Hepatocyte (in vitro differentiated cells): Measurements from ENCODE around the gene KRT8. TPM values are rescaled to one million over a fixed set of nuclear protein-coding genes. Genes with fewer than 3 reads are reported as not detected.
A peak's percentile ranks its signal among the peaks of the same experiment; 100 is the strongest.

Source experiments
- DNase-seq: peaks from one replicate; pipeline ENCODE4 v3.0.0-alpha.2; 2016; ENCODE audit warnings: low spot score
- H2AFZ ChIP-seq: fragments of 200-600 bp; sonication (generic); 2 replicates; pipeline ENCODE4 v1.6.0; 2016; ENCODE audit warnings: antibody characterized with exemption, mild to moderate bottlenecking
- H3K27ac ChIP-seq: fragments of 200-600 bp; sonication (generic); 2 replicates; pipeline ENCODE4 v1.5.1; 2016; ENCODE audit warnings: mild to moderate bottlenecking
- H3K27me3 ChIP-seq: fragments of 200-600 bp; sonication (generic); 2 replicates; pipeline ENCODE4 v1.6.1; 2016
- H3K36me3 ChIP-seq: fragments of 200-600 bp; sonication (generic); replicated peaks from 2 replicates; pipeline ENCODE4 v1.5.1; 2016; ENCODE audit warnings: low read depth; ENCODE audit not compliant: insufficient read depth
- H3K4me1 ChIP-seq: fragments of 200-600 bp; sonication (generic); 2 replicates; pipeline ENCODE4 v1.5.1; 2016; ENCODE audit warnings: mild to moderate bottlenecking, moderate library complexity; ENCODE audit not compliant: insufficient read depth
- H3K4me2 ChIP-seq: fragments of 200-600 bp; sonication (generic); 2 replicates; pipeline ENCODE4 v1.6.0; 2016
- H3K4me3 ChIP-seq: fragments of 200-600 bp; sonication (generic); 2 replicates; pipeline ENCODE4 v1.5.1; 2016; ENCODE audit warnings: mild to moderate bottlenecking
- H3K79me2 ChIP-seq: fragments of 200-600 bp; sonication (generic); 2 replicates; pipeline ENCODE4 v1.6.0; 2017; ENCODE audit warnings: mild to moderate bottlenecking
- H3K9me2 ChIP-seq: fragments of 200-600 bp; sonication (generic); replicated peaks from 2 replicates; pipeline ENCODE4 v1.6.0; 2017; ENCODE audit warnings: mild to moderate bottlenecking; ENCODE audit not compliant: insufficient read depth
- H3K9me3 ChIP-seq: fragments of 200-600 bp; sonication (generic); 2 replicates; pipeline ENCODE4 v1.5.1; 2016; ENCODE audit warnings: low read depth, mild to moderate bottlenecking
- H4K20me1 ChIP-seq: fragments of 200-600 bp; sonication (generic); 2 replicates; pipeline ENCODE4 v1.6.0; 2016; ENCODE audit warnings: mild to moderate bottlenecking; ENCODE audit not compliant: insufficient read depth, poor library complexity, severe bottlenecking
- EZH2 ChIP-seq: fragments of 200-600 bp; sonication (generic); IDR thresholded peaks from 2 replicates; pipeline ENCODE4 v1.6.1; 2016; ENCODE audit warnings: antibody characterized with exemption, mild to moderate bottlenecking, borderline replicate concordance
- EZH2phosphoT487 ChIP-seq: fragments of 200-600 bp; sonication (generic); IDR thresholded peaks from one replicate; pipeline ENCODE4 v1.6.1; 2018; ENCODE audit warnings: antibody characterized with exemption, mild to moderate bottlenecking, low read depth, moderate library complexity; ENCODE audit not compliant: unreplicated experiment, severe bottlenecking
- WGBS: methylation state at CpG from one replicate; pipeline ENCODE4 v1.1.6; 2016; ENCODE audit warnings: low lambda C conversion rate; ENCODE audit errors: missing lambda C conversion rate; 5-methylcytosine and 5-hydroxymethylcytosine counted together
- polyA plus RNA-seq: library from polyadenylated mRNA; unstranded; fragments of >200 nt; fragmentation: Nextera tagmentation; extraction: Ambion mirVana; gene quantifications from 2 replicates; pipeline ENCODE4 v1.2.1, GENCODE V29; 2016
- total RNA-seq: library from RNA; depleted of rRNA; stranded (reverse); fragments of >200 nt; gene quantifications from 2 replicates; pipeline ENCODE4 v1.2.3, GENCODE V29; 2014
- TF ChIP-seq, protein P1 (sequence below): fragments of 200-600 bp; sonication (generic); IDR thresholded peaks from 2 replicates; pipeline ENCODE4 v1.5.1; 2016; ENCODE audit warnings: antibody characterized with exemption, mild to moderate bottlenecking; ENCODE audit not compliant: poor library complexity

Gene KRT8
- total and polyA plus RNA-seq, 2 experiments from 2014 or later, result 1,381 to 2,058 TPM

DNA sequence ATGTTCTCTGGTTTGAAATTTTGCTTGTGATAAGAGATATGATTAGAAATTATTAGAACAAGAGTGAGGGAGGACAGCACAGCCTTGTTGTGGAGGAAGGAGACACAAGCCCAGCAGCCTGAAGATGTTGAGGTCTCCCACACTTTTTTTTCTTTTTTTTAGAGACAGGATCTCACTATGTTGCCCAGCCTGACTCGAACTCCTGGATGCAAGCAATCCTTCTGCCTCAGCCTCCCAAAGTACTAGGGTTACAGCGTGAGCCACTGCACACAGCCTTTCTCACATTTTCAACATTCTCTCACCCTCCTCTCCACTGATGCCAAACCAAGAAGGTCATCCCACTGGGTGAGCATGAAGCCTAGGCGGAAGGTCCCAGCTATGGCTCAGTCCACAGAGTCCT is 4.9 kb upstream of the KRT8 start:
- Histone ChIP-seq H3K9me2 (no peaks in the 10 kb centered on the region), H3K4me1 (peaks cover 65% of the 10 kb centered on the region), H3K27ac (no peak overlapping the region), H3K9me3 (no peaks in the 10 kb centered on the region), H4K20me1 (no peaks in the 10 kb centered on the region), H3K4me2 (no peak overlapping the region), H3K4me3 (no peak overlapping the region), H3K36me3 (no peaks in the 10 kb centered on the region), H2AFZ (no peak overlapping the region), H3K79me2 (peaks cover 32% of the 10 kb centered on the region), H3K27me3 (no peaks in the 10 kb centered on the region)
- TF ChIP-seq EZH2phosphoT487 (no peak), EZH2 (no peak)
- TF ChIP-seq, protein P1, sequence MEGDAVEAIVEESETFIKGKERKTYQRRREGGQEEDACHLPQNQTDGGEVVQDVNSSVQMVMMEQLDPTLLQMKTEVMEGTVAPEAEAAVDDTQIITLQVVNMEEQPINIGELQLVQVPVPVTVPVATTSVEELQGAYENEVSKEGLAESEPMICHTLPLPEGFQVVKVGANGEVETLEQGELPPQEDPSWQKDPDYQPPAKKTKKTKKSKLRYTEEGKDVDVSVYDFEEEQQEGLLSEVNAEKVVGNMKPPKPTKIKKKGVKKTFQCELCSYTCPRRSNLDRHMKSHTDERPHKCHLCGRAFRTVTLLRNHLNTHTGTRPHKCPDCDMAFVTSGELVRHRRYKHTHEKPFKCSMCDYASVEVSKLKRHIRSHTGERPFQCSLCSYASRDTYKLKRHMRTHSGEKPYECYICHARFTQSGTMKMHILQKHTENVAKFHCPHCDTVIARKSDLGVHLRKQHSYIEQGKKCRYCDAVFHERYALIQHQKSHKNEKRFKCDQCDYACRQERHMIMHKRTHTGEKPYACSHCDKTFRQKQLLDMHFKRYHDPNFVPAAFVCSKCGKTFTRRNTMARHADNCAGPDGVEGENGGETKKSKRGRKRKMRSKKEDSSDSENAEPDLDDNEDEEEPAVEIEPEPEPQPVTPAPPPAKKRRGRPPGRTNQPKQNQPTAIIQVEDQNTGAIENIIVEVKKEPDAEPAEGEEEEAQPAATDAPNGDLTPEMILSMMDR, result no peak
- no peak for DNase-seq
- 98% methylated on average over 3 of the region's 3 CpGs for WGBS

DNA sequence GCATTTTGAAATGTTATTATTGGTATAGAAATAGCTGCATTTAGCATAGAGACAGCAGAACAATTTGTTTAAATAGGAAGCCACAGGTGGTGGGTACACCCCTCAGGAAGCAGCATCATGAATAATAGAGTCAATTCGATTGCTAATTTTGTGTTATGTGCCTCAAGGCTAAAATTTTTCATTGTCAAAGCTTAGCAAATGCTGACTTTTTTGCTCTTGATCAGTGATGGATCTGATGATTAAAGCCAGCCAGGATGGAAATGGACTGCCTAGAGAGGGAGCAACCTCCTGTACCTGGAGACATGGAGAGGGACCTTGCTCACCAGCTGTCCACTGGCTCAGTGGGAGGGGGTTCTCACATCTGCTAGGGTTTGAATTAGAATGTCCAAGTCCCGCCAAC is 4.5 kb upstream of the KRT8 start:
- no peak overlapping the region for H3K4me2 ChIP-seq
- H4K20me1 ChIP-seq, result peaks cover 1% of the 10 kb centered on the region
- no peaks in the 10 kb centered on the region for H3K36me3 ChIP-seq
- no peak for TF ChIP-seq EZH2
- TF ChIP-seq EZH2phosphoT487, result no peak
- TF ChIP-seq, protein P1, result no peak
- peaks cover 36% of the 10 kb centered on the region for H3K79me2 ChIP-seq
- no peaks in the 10 kb centered on the region for H3K9me2 ChIP-seq
- peaks cover 60% of the 10 kb centered on the region for H3K4me1 ChIP-seq
- no peaks in the 10 kb centered on the region for H3K27me3 ChIP-seq
- no peaks in the 10 kb centered on the region for H3K9me3 ChIP-seq
- no peak overlapping the region for H3K27ac ChIP-seq
- DNase-seq, result no peak
- 76% methylated on average over 2 of the region's 2 CpGs for WGBS
- no peak overlapping the region for H3K4me3 ChIP-seq
- no peak overlapping the region for H2AFZ ChIP-seq

DNA sequence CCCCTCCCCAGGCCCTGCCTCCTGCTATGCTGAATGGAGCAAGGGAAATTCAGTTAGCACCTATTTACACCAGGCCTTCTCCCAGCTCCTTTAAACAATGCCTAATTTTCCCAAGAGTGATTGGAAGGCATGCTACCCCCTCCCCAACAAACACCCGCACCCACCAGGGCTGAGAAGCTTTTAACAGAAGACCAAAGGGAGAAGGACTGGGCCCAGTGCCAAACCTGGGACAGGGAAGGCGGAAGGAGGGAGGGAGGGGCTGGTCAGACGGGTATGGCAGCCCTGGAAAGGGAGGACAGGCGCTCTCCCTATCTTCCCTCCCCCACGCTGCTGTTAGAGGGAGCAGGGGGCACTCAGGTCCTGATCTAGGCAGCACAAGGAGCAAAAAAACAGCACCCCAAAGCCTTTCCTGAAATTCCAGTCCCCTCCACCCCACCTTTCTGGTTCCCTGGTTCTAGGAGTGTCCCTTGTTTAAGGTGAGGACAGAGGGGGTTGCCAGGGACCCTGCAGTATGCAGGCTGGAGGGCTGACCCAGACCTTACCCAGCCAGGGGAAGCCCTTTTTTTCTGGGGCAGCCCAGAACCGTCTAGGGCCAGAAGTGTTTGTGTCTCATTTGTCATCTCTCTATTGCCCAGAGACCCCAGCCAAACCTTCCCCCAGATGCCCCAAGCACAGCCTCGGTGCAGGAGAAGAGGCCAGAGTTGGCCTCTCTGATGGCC is 2.4 kb upstream of the KRT8 start:
- Histone ChIP-seq H3K27ac (peak overlapping the region; percentile 95), H3K36me3 (no peaks in the 10 kb centered on the region), H3K9me2 (no peaks in the 10 kb centered on the region), H3K4me2 (peak overlapping the region; percentile 61), H2AFZ (no peak overlapping the region), H3K4me3 (no peak overlapping the region), H3K9me3 (no peaks in the 10 kb centered on the region), H3K27me3 (no peaks in the 10 kb centered on the region), H3K79me2 (peaks cover 55% of the 10 kb centered on the region), H4K20me1 (peaks cover 19% of the 10 kb centered on the region), H3K4me1 (peaks cover 47% of the 10 kb centered on the region)
- WGBS, result 15% methylated on average over 5 of the region's 7 CpGs
- TF ChIP-seq EZH2phosphoT487, result no peak
- TF ChIP-seq, protein P1, result no peak
- TF ChIP-seq EZH2, result no peak
- DNase-seq, result peak; percentile 84
